GM12872 (cell line): Measurements from ENCODE around the gene FAM167B.

Source experiments
- CTCF ChIP-seq: IDR thresholded peaks from 3 replicates; pipeline ENCODE4 v1.5.1; 2011; ENCODE audit warnings: low read depth, mild to moderate bottlenecking, low read length, moderate library complexity; ENCODE audit not compliant: insufficient read depth

The FAM167B gene

GRCh38 chr1:32257227-32257508 is 10.1 kb downstream of the FAM167B start:
- TF ChIP-seq CTCF, result no peak

- TF ChIP-seq CTCF, result no peak
Observed at GRCh38 chr1:32263744-32264143, 16.7 kb downstream of the FAM167B start.

GRCh38 chr1:32265846-32266245 is 18.8 kb downstream of the FAM167B start:
- no peak for TF ChIP-seq CTCF

GRCh38 chr1:32266921-32267591 is 20.0 kb downstream of the FAM167B start:
- no peak for TF ChIP-seq CTCF

- TF ChIP-seq CTCF, result no peak
Observed at GRCh38 chr1:32269744-32270143, 22.7 kb downstream of the FAM167B start.

GRCh38 chr1:32272557-32273390 is 25.8 kb downstream of the FAM167B start:
- no peak for TF ChIP-seq CTCF

- TF ChIP-seq CTCF, result no peak
Observed at GRCh38 chr1:32273391-32274208, 26.6 kb downstream of the FAM167B start.
